ENCODE measurements around the gene CLTC.
A peak's percentile ranks its signal among the peaks of the same experiment; 100 is the strongest.
"Not testable (repeated sequence)": the region's sequence is repeated elsewhere in the genome, so short reads cannot be mapped to it uniquely, and the experiment has no call there.

The CLTC gene

DNA sequence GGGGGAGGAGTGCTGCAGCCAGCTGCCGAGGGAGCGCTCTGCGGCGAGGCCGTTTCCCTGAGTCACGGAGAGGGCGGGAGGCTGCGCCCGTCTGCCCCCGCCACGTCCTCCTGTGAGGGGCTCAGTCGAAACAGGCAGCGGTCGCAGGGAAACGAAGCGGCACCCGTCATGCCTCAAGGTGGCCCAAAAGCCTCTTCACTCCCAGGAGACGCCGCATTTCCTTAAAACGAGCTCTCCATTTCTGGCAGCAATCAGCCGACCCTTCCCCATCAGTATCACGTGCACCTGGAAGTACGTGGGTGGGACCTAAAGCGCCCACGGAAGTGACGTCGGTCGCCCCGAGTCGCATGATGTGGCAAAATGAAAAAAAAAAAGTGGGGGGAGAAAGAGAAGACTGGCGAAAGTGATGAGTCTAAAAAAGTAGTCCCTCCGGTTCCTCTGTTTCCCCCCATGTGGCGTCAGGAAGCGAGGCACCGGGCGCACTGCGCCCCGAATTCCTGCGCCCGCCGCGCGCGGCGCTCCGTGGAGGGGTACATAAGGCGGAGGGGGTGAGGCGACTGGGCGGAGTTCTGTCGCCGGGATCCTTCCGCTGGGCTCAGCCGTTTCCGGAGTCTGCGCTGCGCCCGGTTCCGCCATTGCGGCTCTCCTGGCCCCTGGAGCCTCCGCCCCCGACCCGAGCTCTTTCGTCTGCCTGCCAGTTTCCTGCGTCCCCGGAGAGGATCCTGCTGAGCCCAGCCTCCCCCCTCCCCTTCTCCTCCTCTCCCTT is at the start of gene CLTC:
Gene CLTC, plus strand, starts transcription at position 598 of the 766 bp plus-strand sequence. CDS start 237 bp downstream, outside the sequence.
- peak; percentile 67 to 99 (median 94) for DNase-seq

DNA sequence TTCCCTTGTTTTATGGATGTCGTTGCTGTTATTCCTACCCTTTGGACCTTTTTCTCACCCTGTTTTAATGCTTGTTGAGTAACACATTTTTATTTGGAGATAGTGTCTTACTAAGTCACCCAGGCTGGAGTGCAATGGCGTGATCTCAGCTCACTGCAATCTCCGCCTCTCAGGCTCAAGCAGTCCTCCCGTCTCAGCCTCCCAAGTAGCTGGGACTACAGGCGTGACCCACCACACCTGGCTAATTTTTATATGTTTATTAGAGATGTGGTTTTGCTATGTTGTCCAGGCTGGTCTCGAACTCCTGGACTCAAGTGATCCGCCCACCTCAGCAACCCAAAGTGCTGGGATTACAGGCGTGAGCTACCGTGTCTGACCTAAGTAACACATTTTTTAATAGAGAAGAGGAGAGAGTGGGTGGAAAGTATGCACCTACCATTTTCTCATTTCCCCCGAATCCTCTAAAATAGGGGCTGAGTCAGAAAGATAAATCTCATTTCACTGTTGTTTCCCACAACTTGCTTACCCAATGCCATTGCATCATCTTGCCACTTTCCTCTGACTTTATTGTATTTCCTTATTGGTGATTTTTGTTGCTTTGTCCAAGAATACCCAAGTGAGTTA is 47.3 kb upstream of the CLTC start:
- no peak for DNase-seq

DNA sequence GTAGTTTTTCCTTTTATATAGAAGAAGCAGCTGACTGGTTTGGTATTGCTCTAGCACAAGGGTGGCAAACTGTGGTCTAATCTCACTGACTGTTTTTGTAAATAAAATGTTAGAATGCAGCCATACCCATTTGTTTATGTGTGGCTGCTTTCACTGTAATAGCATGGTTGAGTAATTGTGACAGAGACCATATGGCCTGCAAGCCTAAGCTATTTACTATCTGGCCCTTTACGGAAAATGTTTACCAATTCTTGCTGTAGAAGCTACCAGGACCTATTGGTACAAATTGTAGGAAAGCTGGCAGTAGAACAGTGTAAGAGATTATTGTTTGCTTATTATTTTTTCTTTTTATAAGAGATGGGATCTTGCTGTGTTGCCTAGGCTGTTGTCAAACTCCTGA is 35.5 kb upstream of the CLTC start:
- DNase-seq = not testable (repeated sequence)

DNA sequence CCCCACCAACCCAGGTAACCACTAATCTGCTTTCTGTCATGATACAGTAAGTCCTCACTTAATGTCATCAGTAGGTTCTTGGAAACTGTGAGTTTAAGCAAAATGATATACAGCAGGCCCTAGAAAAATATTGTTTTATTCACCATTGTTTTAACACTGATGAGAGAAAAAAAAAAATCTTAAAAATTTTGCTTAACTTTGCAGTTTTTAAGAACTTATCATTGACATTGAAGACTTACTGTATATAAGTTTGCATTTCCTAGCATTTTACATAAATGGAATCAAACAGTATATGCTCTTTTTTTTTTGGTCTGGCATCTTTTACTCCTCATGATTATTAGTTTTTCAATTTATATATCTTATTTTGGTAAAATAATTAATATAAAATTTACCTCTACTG is 19.5 kb upstream of the CLTC start:
- no peak for DNase-seq

DNA sequence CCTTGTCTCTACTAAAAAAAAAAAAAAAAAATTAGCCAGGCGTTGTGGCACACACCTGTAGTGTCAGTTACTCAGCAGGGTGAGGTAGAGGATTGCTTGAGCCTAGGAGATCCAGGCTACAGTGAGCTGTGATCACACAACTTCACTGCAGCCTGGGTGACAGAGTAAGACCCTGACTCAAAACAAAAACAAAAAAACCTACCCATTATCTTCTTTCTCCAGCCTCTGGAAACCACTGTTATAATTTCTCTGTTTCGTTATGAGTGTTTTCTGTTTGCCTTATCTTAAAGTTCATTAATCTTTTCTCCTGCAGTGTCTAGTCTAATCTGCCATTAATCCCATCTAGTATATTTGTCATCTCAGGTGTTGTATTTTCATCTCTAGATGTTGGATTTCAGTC is 18.6 kb upstream of the CLTC start:
- DNase-seq = no peak

DNA sequence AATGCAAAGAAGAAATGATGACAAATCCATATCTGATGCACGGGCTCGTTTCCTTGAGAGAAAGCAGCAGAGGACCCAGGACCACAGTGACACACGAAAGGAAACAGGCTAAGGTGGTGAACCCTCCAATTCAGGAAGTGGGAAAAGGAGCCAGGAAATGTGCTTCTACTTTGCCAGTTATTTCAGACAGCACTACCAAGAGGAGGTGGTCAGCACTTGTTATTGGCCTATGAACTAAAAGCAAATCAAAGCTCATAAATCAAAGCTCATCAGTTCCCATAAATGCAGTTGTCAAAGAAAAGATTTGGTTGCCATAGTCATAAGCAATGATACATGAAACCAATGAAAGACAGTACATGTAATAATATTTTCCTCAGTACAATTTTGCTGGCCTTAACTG is 12.6 kb upstream of the CLTC start:
- DNase-seq = no peak

DNA sequence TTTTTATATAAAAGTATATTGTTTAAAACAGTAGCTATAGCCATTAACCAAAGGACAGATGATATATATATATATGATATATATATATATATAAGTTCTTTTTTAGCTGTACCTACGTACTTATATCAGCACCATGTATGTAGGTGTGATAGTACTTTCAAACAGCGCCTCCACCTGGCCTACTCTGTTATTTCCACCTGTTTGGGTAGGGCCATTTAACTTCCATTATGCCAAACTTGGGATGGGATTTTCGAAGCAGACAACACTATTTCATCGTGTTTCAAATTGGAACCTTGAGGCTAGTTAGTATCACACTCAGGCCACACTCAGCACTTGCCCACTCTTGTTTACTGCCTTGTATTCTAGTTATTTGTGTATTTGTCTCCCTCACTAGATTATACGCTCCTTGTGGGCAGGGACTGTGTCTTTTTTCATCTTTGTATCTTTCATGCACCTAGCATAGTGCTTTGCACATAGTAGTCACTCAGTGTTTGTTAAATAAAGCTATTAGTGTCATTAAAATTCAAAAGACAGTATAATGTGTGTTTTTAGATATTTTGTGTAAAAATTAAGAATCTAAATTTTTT is 11.8 kb upstream of the CLTC start:
- no peak for DNase-seq

DNA sequence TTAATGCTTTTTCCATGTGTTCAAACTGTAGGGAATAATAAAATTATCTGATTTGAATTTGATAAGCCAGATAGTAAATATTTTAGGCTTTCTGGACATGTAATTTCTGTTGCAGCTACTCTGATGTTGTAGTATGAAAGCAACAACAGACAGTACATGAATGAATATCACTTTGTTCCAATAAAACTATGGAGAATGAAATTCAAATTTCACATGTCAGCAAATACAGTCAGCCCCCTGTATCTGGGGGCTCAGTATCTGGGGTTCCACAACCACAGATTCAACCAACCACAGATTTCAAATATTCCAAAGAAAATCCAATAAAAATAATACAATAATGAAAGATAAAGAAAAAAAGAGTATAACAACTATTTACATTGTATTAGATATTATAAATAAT is 8.2 kb upstream of the CLTC start:
- DNase-seq = no peak

DNA sequence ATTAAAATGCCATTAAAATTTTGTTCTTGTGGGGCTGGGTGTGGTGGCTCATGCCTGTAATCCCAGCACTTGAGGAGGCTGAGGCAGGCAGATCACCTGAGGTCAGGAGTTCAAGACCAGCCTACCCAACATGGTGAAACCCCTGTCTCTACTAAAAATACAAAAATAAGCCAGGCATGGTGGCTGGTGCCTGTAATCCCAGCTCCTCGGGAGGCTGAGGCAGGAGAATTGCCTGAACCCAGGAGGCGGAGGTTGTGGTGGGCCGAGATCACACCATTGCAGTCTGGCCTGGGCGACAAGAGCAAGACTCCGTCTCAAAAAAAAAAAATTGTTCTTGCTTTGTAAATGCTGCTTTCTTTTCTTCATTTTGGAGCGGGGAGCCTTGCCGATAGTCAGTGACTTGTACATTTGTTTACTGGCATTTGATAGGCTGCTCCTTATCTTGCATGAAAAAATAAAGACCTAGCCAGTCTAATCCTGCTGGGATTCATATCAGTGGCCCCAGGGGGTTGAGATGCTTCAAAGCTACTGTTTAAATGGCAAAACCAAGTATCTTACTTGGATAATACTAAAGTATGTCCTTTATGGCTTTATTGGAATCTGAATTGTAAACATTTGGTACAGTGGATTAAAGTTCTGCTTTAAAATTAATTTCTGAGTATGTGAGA is 3.3 kb upstream of the CLTC start:
- DNase-seq = no peak

DNA sequence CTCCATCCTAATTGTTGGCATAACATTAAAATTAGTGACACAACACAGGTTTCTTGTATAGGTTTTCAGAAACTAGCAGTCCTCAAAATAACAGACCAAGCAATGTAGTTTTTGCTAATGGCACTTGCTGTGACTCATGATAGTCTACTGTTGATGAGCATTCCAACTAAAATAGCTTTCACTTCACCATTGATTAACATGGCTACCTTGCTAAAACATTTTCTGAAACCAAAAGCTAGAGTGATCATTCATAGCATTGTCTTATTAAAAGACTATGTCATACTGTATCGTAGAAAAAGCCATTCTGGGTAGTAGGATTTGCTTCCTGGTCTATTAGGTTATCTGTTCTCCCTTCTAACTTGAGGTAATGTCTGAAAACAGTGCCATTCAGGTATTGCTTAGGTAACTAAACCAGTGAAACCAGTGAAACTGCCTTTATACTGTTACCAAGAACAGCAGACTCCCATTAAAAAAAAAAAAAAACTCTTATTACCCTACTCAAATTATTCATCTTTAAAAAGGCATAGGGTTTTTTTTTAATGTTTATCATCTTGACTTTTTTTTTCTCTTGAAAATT is 2.5 kb upstream of the CLTC start:
- DNase-seq = no peak

DNA sequence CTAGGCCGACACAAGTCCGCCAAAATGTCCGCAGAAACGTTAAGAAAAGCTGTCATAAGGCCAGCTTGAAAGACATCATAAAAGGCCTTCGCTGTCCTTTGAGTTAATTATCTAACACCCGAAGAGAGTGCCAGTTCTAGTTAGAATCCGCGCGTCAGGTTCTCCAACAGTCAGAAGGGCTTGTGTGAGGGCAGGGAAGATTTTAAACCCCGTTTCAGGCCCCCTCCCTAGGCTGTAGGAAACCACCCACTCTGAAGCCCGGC is 729 bp upstream of the CLTC start:
- peak in 1 of 56 donors; percentile 72 for DNase-seq

DNA sequence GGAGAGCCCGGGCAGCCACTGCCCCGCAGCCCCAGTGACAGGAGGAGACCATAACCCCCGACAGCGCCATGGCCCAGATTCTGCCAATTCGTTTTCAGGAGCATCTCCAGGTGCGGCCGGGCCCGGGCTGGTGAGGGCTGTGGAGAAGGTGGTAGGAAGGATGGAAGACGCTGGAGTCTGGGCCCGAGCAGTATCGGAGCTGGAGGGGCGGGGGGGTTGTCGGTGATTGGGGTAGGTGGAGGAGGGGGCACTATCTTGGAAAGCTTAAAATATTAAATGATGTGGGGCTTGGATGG is 317 bp downstream of the CLTC start:
- DNase-seq = peak in 2 of 56 donors; percentile 54 to 57

DNA sequence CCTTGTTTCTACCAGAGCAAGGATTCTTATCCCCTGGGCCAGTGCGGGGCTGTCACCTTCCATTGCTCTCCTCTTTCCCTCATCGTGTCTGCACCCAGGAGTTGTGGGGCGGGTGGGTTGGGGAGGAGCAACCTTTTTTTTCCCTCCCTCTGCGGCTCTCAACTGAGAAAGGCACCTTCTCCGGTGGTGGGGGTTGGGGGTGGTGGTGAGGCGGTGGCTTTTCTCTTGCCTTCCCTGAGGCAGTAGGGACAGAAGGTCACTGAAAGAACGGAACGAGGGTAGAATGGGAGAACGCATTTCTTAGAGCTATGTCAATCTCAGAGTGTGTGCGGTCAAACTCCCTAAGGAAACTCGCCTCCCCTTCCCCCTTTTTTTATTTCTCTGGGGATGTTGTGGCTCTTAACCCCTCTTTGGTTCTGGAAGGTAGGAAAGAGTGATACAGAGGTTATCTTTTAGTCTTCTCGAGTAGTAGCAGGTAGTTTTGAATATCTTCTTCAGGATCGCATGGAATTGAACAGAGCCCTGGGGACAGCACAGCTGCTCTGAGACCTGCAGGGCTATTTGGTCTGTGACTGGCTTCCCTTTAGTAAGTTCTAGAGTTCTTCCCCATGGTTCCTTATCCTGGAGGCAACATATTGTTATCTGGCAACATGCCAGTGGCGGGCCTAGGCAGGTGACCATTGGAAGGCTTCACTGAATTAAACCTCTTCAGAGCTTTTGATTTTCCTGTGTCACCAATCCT is 994 bp downstream of the CLTC start:
- DNase-seq = peak in 30 of 56 donors; percentile 1 to 39 (median 14)

DNA sequence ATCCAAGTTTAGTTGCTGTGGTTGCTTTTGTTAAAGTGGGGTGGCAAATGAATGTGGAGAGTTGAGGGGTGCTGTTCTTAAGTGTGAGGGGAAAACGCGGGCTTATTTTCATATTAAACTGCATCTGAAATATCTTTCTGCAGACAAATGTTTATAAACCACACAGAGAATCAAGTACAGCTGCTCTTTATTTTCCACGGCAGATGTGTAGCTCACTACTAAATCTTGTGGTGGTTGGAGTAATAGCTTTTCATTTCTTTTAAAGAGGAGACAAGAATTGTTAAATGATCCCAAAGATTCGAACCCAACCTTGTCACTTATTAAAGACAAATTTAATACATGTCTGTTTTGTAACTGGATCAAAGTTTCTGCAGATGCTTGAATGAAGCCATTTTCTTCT is 2.1 kb downstream of the CLTC start:
- no peak for DNase-seq

DNA sequence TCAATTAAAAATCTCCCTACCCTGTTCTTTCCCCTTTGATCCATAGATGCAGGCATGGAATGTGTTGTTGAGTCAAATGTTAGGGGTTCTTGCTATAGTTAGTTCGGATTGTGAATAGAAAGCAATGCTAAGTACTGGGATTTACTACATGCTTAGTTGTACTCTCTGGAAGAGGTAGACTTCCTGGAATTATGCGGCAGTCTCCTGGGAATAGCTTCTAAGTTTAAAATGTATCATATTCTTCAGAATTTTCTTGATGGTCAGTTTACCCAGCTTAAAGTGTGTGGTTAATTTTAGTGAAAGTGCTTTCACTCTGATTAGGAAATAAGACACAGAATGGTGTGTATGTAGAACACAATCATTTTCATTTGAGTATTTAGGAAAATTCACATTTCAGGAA is 3.5 kb downstream of the CLTC start:
- DNase-seq = no peak

DNA sequence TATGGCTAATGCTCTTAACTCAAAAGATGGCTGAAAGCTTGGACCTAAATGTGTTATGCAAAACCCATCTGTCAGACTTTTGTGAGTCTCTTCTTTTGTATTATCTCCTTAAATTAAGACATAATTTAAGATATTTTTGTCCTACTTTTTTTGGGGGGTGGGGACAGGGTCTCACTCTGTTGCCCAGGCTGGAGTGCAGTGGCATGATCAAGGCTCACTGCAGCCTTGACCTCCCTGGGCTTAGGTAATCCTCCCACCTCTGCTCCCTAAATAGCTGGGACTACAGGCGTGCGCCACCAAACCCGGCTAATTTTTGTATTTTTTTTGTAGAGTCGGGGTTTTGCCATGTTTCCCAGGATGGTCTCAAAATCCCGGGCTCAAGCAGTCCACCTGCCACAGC is 7.1 kb downstream of the CLTC start:
- no peak for DNase-seq

DNA sequence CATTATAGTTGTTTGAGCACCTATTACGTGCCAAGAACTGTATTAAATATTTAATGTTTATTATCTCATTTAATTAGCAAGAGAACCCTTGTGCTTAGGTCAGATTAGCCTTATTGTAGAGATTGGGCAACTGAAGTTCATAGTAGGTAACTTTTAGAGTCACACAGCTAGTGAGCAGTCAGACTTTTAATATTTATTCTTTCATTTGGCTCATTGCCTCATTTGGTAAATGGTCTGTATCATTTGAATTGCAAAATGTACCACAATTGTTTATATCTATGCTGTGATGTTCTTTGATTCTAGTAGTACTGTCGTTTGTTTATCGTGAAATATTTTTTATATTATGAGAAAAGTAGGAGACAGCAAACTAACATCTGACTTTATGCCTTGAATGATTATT is 7.6 kb downstream of the CLTC start:
- no peak for DNase-seq

DNA sequence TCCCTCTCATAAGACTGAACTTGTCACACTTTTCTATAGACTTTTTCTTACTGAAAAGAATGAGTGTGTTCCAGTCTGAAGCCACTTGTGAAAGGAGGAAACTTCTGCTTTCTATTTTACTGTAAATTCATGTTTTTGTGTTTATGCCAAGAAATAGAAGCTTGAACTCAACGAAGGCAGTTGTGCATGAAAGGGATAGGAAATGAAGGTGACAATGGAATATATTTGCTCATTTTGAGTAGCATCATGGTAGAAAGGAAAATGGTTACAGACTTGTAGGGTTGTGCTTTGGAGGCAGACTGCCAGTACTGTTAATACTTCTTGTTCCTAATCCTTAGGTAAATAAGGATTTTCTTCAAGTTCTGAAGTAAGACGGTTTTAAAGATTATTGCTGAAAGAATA is 8.1 kb downstream of the CLTC start:
- DNase-seq = no peak

DNA sequence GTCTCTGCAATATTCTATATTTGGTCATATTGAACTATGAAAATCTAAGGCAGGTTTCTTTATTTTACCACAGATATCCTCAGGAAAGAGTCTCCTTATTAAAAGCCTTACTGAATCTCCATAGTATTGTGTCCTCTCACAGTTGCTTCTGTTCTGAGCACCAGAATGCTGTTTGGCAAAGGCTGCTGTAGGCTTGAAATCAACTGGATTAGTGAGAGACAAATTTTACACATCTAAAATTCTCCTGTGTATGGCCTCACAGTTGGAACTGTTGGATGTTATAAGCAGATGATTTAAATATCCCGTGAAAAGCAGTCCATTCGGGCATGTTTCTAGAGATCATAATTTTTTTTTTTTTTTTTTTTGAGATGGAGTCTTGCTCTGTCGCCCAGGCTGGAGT is 9.5 kb downstream of the CLTC start:
- no peak for DNase-seq

DNA sequence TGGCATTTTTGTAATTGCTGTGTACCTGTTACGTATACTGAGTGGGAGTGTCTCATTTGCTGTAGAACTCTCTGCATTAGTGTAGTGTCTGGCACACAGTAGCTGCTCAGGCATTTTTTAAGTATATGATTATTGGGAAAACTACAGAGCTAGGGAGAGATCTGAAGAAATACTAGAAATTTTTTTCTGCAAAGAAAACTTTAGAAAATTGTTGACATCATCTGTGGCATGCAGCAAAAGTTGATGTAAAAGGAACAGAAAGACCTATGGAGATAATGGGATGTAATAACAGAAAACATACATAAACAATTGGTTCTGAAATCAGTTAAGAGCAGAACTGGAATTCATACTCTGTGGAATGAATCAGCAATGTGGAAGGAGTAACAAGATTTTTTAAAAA is 11.6 kb downstream of the CLTC start:
- no peak for DNase-seq

DNA sequence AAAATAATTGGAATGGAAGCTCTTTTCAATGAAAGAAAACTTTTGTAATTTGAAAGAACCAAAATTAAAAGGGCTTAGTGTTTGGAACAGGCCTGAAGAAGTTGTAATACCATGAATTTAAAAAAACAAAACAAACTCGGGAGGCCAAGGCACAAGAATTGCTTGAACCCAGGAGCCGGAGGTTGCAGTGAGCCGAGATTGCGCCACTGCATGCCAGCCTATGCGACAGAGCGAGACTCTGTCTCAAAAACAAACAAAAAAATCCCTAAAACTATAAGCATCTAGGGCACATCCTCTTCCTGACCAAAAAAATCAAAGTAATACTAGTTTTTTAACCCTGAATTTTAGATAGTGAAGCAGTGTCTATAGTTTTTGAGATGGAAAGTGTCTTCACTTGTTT is 12.7 kb downstream of the CLTC start:
- DNase-seq = no peak

Data from amygdala (tissue), 56 donors.